ENCODE measurements around the gene CTPS1. TPM values are rescaled to one million over a fixed set of nuclear protein-coding genes. Genes with fewer than 3 reads are reported as not detected.

CTPS1 gene
- 10 to 100 TPM; 18.2 to 93.4 (median 44.2) TPM for total RNA-seq

DNA sequence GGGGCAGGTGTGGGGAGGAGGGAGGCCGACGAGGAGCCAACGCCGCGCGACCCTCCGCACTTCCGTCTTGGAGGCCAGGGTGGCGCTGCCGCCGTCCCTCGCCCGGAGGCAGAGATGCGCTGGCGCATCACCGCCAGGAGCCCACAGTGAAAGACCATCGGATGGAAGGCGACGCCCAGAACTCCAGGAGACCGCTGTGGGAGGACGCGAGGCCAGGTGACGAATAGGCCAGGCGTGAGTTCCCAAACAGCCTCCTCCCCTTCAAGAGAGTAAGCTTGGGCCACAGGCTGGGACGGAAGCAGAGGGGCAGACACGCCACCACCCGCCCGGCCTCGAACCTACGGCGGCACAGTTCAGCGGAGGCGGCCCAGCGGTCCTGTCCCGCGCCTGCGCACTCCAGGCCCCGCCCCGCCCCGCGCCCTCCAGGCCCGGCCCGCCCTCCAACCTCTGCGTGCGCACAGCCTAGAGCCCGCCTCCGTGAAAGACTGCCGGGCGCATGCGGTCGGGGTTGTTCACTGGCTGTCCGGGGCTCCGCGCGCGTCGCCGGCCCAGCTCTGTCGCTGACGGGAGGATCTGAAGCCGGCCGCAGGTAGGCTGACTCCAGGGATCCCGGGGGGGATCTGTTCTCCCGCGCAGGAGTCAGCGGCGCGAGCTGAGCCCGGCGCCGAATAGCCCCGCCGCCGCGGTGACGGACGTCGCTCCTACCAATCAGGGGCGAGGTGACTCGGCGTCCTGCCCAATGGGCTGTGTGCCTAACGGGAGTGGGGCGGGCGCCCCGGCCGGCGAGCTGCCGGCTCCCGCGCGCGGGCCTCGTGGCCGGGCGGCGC is at the start of gene CTPS1:
CTPS1 (plus strand) TSS at position 456 of the 827 bp plus-strand sequence. CDS start 3,595 bp downstream, outside the sequence.
- Histone ChIP-seq H3K4me3 (peak within 1 kb of the TSS; percentile 53 to 82 (median 71)), H3K4me1 (replicated peaks in 1 of 2) (peaks cover 13% of the 10 kb centered on the region in 2 donors), H3K27ac (peak within 1 kb of the TSS; percentile 91 to 96)
- in situ Hi-C loops (cut with MboI; ENCODE audit: low pct_unique_long_range_greater_than_20kb in 2 of 9, low sequenced_read_pairs in 9 of 9, unreplicated experiment in 9 of 9): no loop called here
- ATAC-seq (replicated peaks in 6 of 8): peak; percentile 80 to 92 (median 90)
- WGBS, 10 experiments: 0 to 10% (median 0%) methylated on average over 4 to 34 of the region's 96 CpGs; no CpG with 5 or more reads in 7 of the 10 experiments

DNA sequence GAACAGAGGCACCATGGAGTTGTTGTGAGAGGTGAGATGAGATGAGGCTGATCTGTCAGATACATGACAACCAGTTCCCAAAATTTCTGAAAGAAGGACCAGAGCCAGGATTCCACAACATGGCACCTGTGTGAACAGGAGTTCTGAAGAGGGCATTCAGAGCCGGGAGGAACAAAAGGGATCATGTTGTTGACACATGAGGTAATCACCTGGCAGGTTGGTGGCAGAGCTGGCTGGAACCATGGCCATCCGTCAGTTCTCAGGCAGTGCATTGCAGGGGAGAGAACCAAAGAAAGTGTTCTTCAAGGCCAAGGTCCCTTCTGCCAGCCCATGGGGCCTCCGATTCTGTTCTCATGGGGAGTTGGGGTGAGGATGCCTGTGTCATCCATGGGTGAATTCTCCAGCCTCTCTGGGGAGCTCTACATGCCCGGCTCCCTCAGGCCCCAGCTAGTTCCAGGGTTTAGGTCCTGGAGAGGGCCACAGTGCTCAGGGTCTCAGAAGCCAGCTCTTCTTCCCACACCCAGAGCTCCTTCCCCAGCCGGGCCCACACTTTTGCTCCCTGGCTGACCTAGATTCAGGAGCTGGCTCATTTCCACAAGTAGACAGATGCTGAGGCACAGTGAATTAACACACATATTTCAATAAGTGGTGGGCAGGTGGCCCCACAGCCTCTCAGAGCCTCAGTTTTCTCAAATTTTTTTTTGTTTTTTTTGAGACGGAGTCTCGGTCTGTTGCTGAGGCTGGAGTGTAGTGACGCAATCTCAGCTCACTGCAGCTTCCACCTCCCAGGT is 49.1 kb upstream of the CTPS1 start:
- no peak for ATAC-seq (replicated peaks in 6 of 8)
- Histone ChIP-seq H3K4me3 (no peak overlapping the region), H3K27ac (no peak overlapping the region), H3K4me1 (replicated peaks in 1 of 2) (peaks cover 16 to 19% of the 10 kb centered on the region in 2 donors)
- WGBS, 10 experiments: 60 to 100% (median 75%) methylated on average over 1 to 6 of the region's 8 CpGs; no CpG with 5 or more reads in 3 of the 10 experiments
- in situ Hi-C loops (cut with MboI; ENCODE audit: low pct_unique_long_range_greater_than_20kb in 2 of 9, low sequenced_read_pairs in 9 of 9, unreplicated experiment in 9 of 9): loop anchor here in 1 of 9 experiments (25.0 kb wide), 1 partner anchor 168 kb away; no protein-coding TSS in a partner anchor

- no peak overlapping the region for H3K4me3 ChIP-seq
- no peak for ATAC-seq (replicated peaks in 6 of 8)
- 46 to 94% (median 83%) methylated on average over 2 to 5 of the region's 5 CpGs; no CpG with 5 or more reads in 2 of the 10 experiments for WGBS, 10 experiments
- in situ Hi-C loops (cut with MboI; ENCODE audit: low pct_unique_long_range_greater_than_20kb in 2 of 9, low sequenced_read_pairs in 9 of 9, unreplicated experiment in 9 of 9): loop anchor here in 1 of 9 experiments (25.0 kb wide), 1 partner anchor 169 kb away; no protein-coding TSS in a partner anchor
- no peak overlapping the region for H3K27ac ChIP-seq
- peaks cover 3 to 6% of the 10 kb centered on the region in 2 donors for H3K4me1 ChIP-seq (replicated peaks in 1 of 2)
These were observed 47.9 kb upstream of the CTPS1 start for GRCh38 chr1:40931601-40932000.

DNA sequence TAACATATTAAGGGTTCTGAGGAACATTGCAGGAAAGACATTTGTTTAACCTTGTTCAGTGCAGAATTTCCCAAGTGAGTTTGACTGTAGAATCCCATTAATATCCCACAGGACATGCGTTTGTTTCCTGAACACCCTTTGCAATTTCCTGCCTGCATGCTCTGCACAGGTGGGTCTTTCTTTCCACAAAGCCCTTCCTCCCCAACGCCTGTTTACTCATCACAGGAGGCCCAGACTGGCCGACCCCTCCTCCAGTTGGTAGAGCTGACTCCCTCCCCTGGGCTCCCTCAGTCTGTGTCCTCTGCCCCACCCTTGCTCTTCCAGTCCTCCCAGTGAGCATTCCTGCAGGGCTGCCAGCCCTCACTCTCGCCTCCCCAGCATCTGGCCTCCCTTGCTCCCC is 47.5 kb upstream of the CTPS1 start:
- WGBS, 10 experiments: 0 to 70% (median 43%) methylated on average over 1 to 2 of the region's 4 CpGs; no CpG with 5 or more reads in 4 of the 10 experiments
- ATAC-seq (replicated peaks in 6 of 8): peak in 2 of 8 experiments; percentile 43 to 71
- peaks cover 0 to 2% of the 10 kb centered on the region in 2 donors for H3K4me1 ChIP-seq (replicated peaks in 1 of 2)
- H3K27ac ChIP-seq: no peak overlapping the region
- no peak overlapping the region for H3K4me3 ChIP-seq
- in situ Hi-C loops (cut with MboI; ENCODE audit: low pct_unique_long_range_greater_than_20kb in 2 of 9, low sequenced_read_pairs in 9 of 9, unreplicated experiment in 9 of 9): loop anchor here in 1 of 9 experiments (25.0 kb wide), 1 partner anchor 170 kb away; no protein-coding TSS in a partner anchor

DNA sequence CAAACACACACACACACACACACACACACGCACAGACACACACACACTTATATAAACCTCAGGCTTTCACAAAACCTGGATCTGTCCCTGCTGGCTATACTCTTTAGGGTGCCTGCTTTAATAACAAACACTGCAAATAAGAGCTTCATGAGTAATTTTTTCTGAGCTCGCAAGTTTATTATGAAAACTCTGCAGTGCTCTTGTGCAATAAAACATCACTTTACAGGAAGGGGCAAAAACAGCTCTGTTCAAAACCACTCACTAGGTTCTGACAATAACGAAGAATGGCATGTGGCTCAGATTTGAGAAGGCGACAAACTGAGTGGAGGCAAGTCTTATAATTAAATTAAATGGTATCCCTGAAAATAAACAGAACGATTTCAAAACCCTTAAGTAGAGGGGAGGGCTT is 42.6 kb upstream of the CTPS1 start:
- no peak for ATAC-seq (replicated peaks in 6 of 8)
- Histone ChIP-seq H3K4me3 (no peak overlapping the region), H3K27ac (no peak overlapping the region), H3K4me1 (replicated peaks in 1 of 2) (no peaks in the 10 kb centered on the region)
- in situ Hi-C loops (cut with MboI; ENCODE audit: low pct_unique_long_range_greater_than_20kb in 2 of 9, low sequenced_read_pairs in 9 of 9, unreplicated experiment in 9 of 9): loop anchor here in 1 of 9 experiments (25.0 kb wide), 1 partner anchor 175 kb away; no protein-coding TSS in a partner anchor
- 24 to 94% (median 81%) methylated on average over 3 to 5 of the region's 5 CpGs; no CpG with 5 or more reads in 1 of the 10 experiments for WGBS, 10 experiments

- Histone ChIP-seq H3K4me3 (no peak overlapping the region), H3K4me1 (replicated peaks in 1 of 2) (no peaks in the 10 kb centered on the region), H3K27ac (no peak overlapping the region)
- ATAC-seq (replicated peaks in 6 of 8): no peak
- WGBS, 10 experiments: 80 to 100% (median 94%) methylated on average over 1 to 6 of the region's 6 CpGs; no CpG with 5 or more reads in 2 of the 10 experiments
- in situ Hi-C loops (cut with MboI; ENCODE audit: low pct_unique_long_range_greater_than_20kb in 2 of 9, low sequenced_read_pairs in 9 of 9, unreplicated experiment in 9 of 9): loop anchor here in 1 of 9 experiments (25.0 kb wide), 1 partner anchor 176 kb away; no protein-coding TSS in a partner anchor
These were observed 41.1 kb upstream of the CTPS1 start for GRCh38 chr1:40938393-40938792.

DNA sequence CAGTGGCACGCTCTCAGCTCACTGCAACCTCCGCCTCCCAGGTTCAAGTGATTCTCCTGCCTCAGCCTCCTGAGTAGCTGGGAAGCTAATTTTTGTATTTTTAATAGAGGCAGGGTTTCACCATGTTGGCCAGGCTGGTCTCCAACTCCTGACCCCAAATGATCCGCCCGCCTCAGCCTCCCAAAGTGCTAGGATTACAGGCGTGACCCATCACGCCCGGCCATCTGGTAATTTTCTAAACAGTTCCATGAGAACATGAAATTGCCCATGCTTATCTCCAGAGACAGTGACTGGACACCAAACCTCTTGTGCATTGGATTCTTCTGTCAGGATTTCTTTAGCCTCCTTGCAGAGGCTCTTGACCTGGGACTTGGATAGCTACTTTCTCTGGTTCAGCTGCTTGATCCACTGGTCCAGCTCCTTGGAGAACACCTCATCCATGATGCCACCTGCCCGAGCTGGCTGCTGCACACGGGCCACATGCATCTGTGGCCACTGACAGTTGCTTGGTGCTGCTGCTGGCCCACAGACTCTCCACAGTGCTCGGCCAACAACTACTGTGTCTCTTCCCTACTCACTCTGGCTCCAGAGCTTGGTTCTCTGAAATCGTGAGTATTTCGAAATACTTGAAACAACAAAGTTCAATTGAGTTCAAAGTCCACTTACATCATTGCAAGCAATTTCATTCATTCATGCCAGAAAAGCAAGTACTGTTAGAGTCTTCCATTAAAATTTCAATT is 40.0 kb upstream of the CTPS1 start:
- in situ Hi-C loops (cut with MboI; ENCODE audit: low pct_unique_long_range_greater_than_20kb in 2 of 9, low sequenced_read_pairs in 9 of 9, unreplicated experiment in 9 of 9): loop anchor here in 2 of 9 experiments (10.0 to 25.0 kb wide), 2 partner anchors 85 to 177 kb away; no protein-coding TSS in a partner anchor
- Histone ChIP-seq H3K4me1 (replicated peaks in 1 of 2) (no peaks in the 10 kb centered on the region), H3K4me3 (no peak overlapping the region), H3K27ac (no peak overlapping the region)
- peak in 2 of 8 experiments; percentile 29 to 45 for ATAC-seq (replicated peaks in 6 of 8)
- WGBS, 10 experiments: 0 to 88% (median 70%) methylated on average over 2 to 11 of the region's 12 CpGs; no CpG with 5 or more reads in 1 of the 10 experiments

GRCh38 chr1:40944326-40944725 is 35.2 kb upstream of the CTPS1 start:
- Histone ChIP-seq H3K27ac (no peak overlapping the region), H3K4me3 (no peak overlapping the region), H3K4me1 (replicated peaks in 1 of 2) (no peaks in the 10 kb centered on the region)
- in situ Hi-C loops (cut with MboI; ENCODE audit: low pct_unique_long_range_greater_than_20kb in 2 of 9, low sequenced_read_pairs in 9 of 9, unreplicated experiment in 9 of 9): loop anchor here in 2 of 9 experiments (10.0 to 25.0 kb wide), 2 partner anchors 90 to 182 kb away; no protein-coding TSS in a partner anchor
- 8 to 85% (median 73%) methylated on average over 2 to 7 of the region's 7 CpGs; no CpG with 5 or more reads in 1 of the 10 experiments for WGBS, 10 experiments
- peak in 1 of 8 experiments; percentile 24 for ATAC-seq (replicated peaks in 6 of 8)

DNA sequence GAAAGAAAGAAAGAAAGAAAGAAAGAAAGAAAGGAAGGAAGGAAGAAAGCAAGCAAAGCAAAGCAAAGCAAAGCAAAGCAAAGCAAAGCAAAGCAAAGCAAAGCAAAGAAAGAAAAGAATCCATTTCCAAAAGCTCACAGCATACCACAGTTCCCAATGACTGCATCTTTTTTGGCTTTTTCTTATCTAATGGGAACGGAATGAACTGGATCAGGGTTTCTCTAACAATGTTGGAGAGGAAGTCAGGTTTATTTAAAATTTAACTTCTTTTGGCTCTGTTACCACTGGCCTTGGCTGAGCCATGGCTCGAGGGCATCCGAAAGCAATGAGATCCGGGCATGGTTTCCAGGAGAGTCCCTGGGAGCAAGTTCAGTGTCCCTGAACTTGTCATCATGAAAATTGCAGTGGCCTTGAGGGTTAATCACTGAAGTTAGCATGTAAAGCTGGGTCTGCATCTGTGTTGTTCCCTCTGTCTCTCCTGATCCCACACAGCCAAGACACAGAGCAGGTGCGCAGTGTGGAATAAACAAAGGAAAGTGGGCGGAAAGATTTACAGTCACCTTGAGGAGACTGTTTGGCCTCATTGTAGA is 34.6 kb upstream of the CTPS1 start:
- 55 to 100% (median 80%) methylated on average over 1 to 6 of the region's 6 CpGs for WGBS, 10 experiments
- in situ Hi-C loops (cut with MboI; ENCODE audit: low pct_unique_long_range_greater_than_20kb in 2 of 9, low sequenced_read_pairs in 9 of 9, unreplicated experiment in 9 of 9): loop anchor here in 2 of 9 experiments (10.0 to 25.0 kb wide), 2 partner anchors 90 to 183 kb away; no protein-coding TSS in a partner anchor
- Histone ChIP-seq H3K4me1 (replicated peaks in 1 of 2) (no peaks in the 10 kb centered on the region), H3K27ac (no peak overlapping the region), H3K4me3 (no peak overlapping the region)
- ATAC-seq (replicated peaks in 6 of 8): no peak

DNA sequence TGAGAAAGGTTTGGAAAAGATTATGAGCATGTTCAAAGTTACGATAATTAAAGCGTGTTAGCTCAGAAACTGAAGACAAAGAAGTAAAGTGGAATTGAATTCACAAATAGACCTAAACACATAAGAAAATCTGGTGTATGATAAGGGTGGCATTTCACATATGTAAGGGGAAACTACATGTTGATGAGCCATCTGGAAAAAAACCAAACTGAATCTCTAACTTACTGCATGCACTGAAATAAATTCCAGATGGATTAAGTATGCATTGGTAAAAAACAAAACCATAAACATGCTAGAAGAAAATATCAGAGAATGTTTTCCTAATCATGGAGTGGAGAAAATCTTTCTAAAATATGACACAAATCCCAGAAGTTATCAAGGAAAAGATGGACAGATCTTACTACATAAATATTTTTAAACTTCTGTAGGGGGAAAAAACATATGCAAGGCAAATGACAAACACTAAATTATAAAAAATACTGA is 34.0 kb upstream of the CTPS1 start:
- H3K4me1 ChIP-seq (replicated peaks in 1 of 2): no peaks in the 10 kb centered on the region
- H3K27ac ChIP-seq: no peak overlapping the region
- ATAC-seq (replicated peaks in 6 of 8): no peak
- H3K4me3 ChIP-seq: no peak overlapping the region
- in situ Hi-C loops (cut with MboI; ENCODE audit: low pct_unique_long_range_greater_than_20kb in 2 of 9, low sequenced_read_pairs in 9 of 9, unreplicated experiment in 9 of 9): loop anchor here in 2 of 9 experiments (10.0 to 25.0 kb wide), 2 partner anchors 91 to 183 kb away; no protein-coding TSS in a partner anchor
- 77 to 100% (median 94%) methylated on average over 2 of the region's 2 CpGs for WGBS, 10 experiments

DNA sequence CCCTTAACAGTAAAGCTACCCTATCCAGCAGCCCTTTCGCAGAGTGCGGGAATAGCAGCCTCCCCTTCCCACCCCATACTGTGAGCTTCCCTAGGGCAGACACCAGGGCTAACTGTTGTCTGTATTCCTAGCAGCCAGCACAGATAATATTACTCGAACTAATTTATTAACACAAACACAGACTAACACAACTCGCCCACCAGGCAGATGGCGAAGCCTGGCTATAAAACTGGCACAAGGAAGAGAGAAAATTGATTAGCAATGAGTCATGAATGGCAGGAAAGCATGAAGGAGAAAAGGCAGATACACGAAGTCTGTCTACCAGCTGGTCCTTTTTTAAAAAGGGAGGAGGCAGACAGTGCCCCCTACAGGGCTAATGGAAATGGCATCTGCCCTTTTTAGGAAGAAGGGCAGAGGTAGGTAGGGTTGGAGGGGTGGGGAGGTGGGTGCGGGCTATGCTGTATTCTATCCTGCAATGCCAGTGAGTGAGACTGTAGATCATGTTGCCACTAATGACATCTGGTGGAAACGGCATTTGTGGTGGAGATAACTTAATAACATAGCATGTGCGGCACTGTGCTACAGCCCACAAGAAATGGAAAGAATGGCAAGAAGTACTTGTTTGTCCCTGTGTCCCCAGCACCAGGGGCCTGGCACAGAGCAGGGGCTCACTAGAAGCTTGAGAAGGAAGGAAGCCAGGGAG is 30.6 kb upstream of the CTPS1 start:
- Histone ChIP-seq H3K4me3 (no peak overlapping the region), H3K27ac (no peak overlapping the region), H3K4me1 (replicated peaks in 1 of 2) (no peaks in the 10 kb centered on the region)
- ATAC-seq (replicated peaks in 6 of 8): peak; percentile 24 to 86 (median 52)
- in situ Hi-C loops (cut with MboI; ENCODE audit: low pct_unique_long_range_greater_than_20kb in 2 of 9, low sequenced_read_pairs in 9 of 9, unreplicated experiment in 9 of 9): loop anchor here in 2 of 9 experiments (10.0 to 25.0 kb wide), 2 partner anchors 94 to 187 kb away; no protein-coding TSS in a partner anchor
- 0 to 63% (median 33%) methylated on average over 1 to 9 of the region's 9 CpGs; no CpG with 5 or more reads in 1 of the 10 experiments for WGBS, 10 experiments
